Thyroid gland (tissue), 4 donors: ENCODE results near the gene MAP3K1.

ENCODE experiments used
- CTCF ChIP-seq, 6 experiments: fragments of 200-600 bp in 3 of 6; fragments of 450-650 bp in 3 of 6; sonication (generic) in 3 of 6; IDR thresholded peaks; one replicate each; pipeline ENCODE4 v1.5.1; 2016 to 2019; ENCODE audit warnings: antibody characterized with exemption in 6 of 6, mild to moderate bottlenecking in 2 of 6, inconsistent platforms in 1 of 6, moderate library complexity in 1 of 6
- POLR2A ChIP-seq, 2 donors: fragments of 450-650 bp; IDR thresholded peaks; one replicate each; pipeline ENCODE4 v1.6.1; 2017; ENCODE audit warnings: antibody characterized with exemption in 2 of 2, mild to moderate bottlenecking in 2 of 2, moderate library complexity in 1 of 2

- TF ChIP-seq CTCF (IDR thresholded peaks at IDR 0.05) (no peak), POLR2A (IDR thresholded peaks at IDR 0.05) (no peak)
These were observed 98.4 kb downstream of the MAP3K1 start for GRCh38 chr5:56913766-56914165.
